DMS79 (cell line): Measurements from ENCODE around the gene CIPC.

ENCODE experiments used
- DNase-seq: peaks from one replicate; lab custom pipeline; 2025; lab: John Stamatoyannopoulos, UW

Gene CIPC

DNA sequence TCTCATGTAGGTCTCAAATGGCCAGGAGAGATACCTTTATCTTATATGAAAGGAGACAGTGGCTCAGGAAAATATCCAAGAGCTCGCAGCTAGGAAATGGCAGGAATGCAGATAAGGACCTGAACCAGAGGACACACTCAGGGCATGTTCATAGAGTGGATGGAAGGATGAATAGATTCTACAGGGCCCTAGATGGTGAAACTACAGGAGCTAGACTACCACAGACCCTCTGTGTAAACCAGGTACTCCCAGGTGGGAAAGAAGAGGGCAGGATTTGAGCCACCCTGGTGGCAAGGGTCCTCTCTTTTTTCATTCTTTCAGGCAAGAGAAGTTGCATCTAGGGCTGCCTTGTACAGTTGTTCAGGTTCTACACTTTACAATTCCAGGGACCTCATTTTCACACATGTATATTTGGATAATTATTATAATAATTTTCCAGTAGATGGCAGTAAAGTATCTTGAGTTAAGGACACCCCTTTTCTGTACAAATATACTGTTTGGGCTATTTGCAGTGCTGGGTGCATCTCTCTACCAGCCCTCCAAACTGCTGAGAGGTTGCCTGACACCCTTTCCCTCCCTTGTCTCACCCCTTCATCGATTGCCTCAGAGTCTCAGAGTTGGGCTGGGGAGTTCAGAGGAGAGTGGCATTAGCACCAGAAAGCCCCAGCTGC lies 54.0 kb downstream of the CIPC start:
- DNase-seq: peak; percentile 68

DNA sequence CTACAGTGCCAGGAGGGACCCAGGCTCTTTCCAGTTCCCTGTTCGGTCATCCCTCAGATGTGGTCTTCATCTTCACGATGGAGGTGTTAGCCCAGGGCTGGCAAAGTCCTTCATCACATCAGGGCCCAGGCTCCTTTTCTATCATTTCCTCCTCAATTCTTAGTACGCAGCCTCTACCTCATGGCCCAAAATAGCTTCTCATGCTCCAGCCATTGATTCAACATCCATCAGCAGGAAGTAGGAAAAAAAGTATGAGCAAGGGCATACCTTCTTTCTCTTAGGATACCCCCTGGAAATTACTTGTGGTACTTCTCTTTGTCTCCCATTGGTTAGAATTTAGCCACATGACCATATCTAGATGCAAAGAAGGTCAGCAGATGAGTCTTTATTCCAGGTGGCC lies 55.7 kb downstream of the CIPC start:
- no peak for DNase-seq

DNA sequence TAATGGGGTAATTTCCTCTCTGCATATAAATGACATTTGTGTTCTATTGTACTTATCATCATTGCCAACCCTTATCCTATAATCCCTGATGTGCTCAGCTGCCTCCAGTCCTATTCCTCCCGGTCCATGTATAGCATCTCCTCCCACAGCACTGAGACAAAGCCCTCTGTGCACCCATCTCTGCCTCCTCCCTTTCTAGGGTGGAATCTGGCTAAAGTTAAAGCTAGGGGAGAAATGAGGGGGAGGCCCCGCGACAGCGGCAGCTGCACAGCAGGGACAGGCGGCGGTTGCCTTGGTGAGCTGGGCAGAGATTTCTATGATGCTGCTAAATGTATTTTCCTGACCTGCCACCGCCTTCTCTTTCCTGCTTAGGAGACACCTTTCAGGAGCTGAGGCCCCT lies 56.4 kb downstream of the CIPC start:
- no peak for DNase-seq

DNA sequence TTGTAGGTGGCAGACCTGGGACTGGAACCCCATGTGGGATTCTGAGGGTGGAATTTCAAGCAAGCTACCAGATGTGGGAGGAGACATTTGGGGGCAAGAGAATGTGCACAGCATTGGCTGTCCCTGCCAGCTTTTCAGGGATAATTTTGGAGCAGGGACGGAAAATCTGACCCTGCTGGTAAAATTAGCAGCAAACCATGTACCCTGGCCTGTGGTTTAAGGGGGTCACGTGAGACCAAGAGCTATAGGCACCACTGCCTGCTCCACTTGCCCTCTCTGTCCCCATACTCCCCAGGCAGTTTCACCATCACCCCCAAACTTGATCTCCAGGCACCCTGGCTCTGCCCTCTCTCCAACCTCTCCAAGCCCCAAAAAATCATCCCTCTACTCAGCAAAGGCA lies 57.0 kb downstream of the CIPC start:
- no peak for DNase-seq

DNA sequence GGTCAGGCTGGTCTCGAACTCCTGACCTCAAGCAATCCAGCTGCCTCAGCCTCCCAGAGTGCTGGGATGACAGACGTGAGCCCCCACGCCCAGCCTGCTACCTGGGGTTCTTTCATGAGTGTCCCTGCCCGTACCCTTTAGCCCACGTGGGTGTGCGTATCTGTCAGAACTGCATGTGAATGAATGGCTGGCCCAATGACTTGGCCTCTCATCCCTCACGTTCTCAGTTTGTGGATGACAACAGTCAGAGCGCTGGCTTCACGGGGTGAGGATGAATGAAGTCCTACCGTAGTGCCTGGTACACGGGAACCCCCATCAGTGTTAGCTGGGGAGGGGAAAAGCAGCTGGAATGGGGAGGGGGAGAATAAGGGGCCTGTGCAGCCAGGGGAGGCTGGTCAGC lies 59.7 kb downstream of the CIPC start:
- no peak for DNase-seq

DNA sequence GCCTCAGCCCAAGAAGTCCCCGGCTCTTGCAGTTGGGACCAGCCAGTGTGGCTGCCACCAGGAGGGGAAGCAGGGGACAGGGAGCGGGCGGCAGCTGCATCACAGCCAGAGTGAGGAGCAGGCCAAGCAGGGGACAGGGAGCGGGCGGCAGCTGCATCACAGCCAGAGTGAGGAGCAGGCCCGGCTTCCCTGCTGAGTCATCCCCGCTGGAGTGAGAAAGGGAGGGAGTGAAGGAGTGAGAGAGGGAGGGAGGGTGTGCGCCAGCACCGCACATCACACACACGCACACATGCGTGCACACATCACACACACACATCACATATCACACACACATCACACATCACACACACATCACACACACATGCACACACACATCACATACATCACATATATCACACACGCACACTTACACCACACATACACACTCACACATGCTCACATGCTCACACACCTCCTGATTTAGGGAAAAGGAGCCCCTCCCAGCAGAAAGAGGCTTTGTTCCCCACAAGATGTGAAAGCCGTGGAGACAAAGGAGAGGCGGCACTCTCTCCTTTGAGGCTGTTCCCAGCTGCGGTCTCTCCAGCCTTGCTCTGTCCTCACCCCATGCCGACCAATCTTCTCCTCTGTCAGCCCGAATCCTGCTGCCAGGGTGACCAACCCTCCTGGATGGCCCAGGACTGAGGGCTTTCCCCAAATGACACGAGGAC lies 60.3 kb downstream of the CIPC start:
- peak; percentile 92 for DNase-seq

DNA sequence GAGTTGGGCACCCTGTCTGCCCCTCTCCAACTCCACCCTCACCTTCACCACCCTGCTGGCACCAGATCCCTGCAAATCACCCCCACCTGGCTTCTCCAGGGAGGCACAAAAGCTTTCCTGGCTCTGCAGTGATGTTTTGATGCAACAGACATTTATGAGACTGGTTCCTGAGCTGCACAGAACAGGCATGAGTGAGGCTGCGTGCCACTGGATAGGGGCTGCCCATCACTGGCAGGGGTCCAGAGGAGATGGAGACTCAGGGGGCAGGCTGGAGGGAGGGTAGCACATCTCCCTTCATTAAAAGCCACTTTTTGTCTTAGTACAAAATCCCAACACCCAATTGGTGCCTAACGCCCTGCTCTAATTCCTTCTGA lies 60.8 kb downstream of the CIPC start:
- peak; percentile 75 for DNase-seq

DNA sequence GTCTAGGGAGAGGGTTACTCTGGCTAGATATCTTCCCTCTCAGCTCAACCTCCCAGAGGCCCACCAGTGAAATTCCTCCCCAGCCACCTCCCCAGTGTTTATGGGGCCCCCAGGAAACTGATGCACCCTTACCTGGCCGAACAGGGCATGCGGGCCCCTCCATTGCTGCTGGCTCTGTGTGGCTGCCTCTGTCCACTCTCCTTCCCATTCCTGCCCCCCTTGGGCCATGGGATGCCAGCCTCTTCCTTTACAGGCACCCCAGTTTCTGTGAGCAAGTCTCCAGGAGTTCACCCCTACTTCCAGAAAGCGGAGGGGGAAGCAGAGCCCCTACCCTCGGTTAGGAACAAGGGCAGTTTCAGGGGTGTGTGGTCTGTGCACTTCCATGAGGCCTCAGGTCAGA lies 63.0 kb downstream of the CIPC start:
- no peak for DNase-seq
